H1 (cell line): ENCODE data around the gene LGR4. TPM values are rescaled to one million over a fixed set of nuclear protein-coding genes. Genes with fewer than 3 reads are reported as not detected.

ENCODE experiments used
- CTCF ChIA-PET: fragments of 300-600 bp; sonication (Branson Sonifier 250); formaldehyde crosslinking; loops from one replicate; lab custom pipeline; 2021; ENCODE audit not compliant: partially characterized antibody; lab: Charles Lee
- POLR2A ChIA-PET: fragments of 300-600 bp; sonication (Branson Sonifier 250); formaldehyde crosslinking; loops from one replicate; lab custom pipeline; 2021; ENCODE audit warnings: inconsistent platforms; ENCODE audit not compliant: partially characterized antibody; lab: Charles Lee
- DNase-seq, 2 experiments: peaks; one replicate each; pipeline versions ENCODE4 v3.0.0 to v3.0.0-alpha.2; 2010 to 2022; ENCODE audit warnings: low spot score in 2 of 2, low read depth in 1 of 2, mixed read lengths in 1 of 2
- FAIRE-seq: peaks from 2 replicates; lab custom pipeline; 2011; peaks lifted over from hg19 to GRCh38; lab: Jason Lieb, UNC
- H2AFZ ChIP-seq: 2 replicates; pipeline ENCODE4 v1.8.1; 2012; ENCODE audit warnings: low read length, inconsistent platforms
- H2AK5ac ChIP-seq: 2 replicates; pipeline ENCODE4 v1.6.1; 2013; ENCODE audit warnings: low read depth, low read length
- H2BK120ac ChIP-seq: replicated peaks from 2 replicates; pipeline ENCODE3; 2013; ENCODE audit warnings: low read depth, low read length, inconsistent platforms
- H2BK12ac ChIP-seq: 2 replicates; pipeline ENCODE4 v1.6.1; 2013; ENCODE audit warnings: low read depth, low read length
- H2BK15ac ChIP-seq: 2 replicates; pipeline ENCODE4 v1.6.1; 2013; ENCODE audit warnings: low read length
- H2BK20ac ChIP-seq: 2 replicates; pipeline ENCODE4 v1.6.1; 2013; ENCODE audit warnings: low read length
- H2BK5ac ChIP-seq: 2 replicates; pipeline ENCODE4 v1.6.1; 2013; ENCODE audit warnings: low read depth, low read length
- H3K14ac ChIP-seq: 2 replicates; pipeline ENCODE4 v1.6.1; 2013; ENCODE audit warnings: inconsistent platforms; ENCODE audit not compliant: insufficient read length
- H3K18ac ChIP-seq: 2 replicates; pipeline ENCODE4 v1.6.1; 2013; ENCODE audit warnings: low read length; ENCODE audit errors: extremely low read depth
- H3K23ac ChIP-seq: 2 replicates; pipeline ENCODE4 v1.6.1; 2013; ENCODE audit warnings: inconsistent platforms; ENCODE audit not compliant: insufficient read length
- H3K23me2 ChIP-seq: 2 replicates; pipeline ENCODE4 v1.6.1; 2013; ENCODE audit warnings: low read depth, low read length
- H3K27ac ChIP-seq: 2 replicates; pipeline ENCODE4 v1.6.1; 2011; ENCODE audit warnings: low read depth, low read length, inconsistent platforms
- H3K27me3 ChIP-seq, 4 experiments: replicated peaks in 1 of 4; 1 replicate in 1 of 4; 2 replicates in 3 of 4; pipeline versions ENCODE4 v1.6.1 to v1.8.1; 2011 to 2013; ENCODE audit warnings: low read length in 3 of 4, mild to moderate bottlenecking in 3 of 4, inconsistent platforms in 2 of 4, mixed read lengths in 2 of 4, moderate library complexity in 1 of 4; ENCODE audit not compliant: control insufficient read depth in 3 of 4, insufficient read depth in 3 of 4; ENCODE audit errors: extremely low read depth in 1 of 4
- H3K36me3 ChIP-seq, 4 experiments: 2 replicates each; pipeline versions ENCODE4 v1.6.1 to v1.8.1; 2011 to 2013; ENCODE audit warnings: mild to moderate bottlenecking in 4 of 4, low read length in 3 of 4, moderate library complexity in 2 of 4, control low read depth in 1 of 4, inconsistent platforms in 1 of 4; ENCODE audit not compliant: insufficient read depth in 4 of 4, control insufficient read depth in 2 of 4
- H3K4ac ChIP-seq: replicated peaks from 2 replicates; pipeline ENCODE3; 2013; ENCODE audit warnings: low read length, low read depth, mixed read lengths, inconsistent platforms; ENCODE audit not compliant: insufficient read length
- H3K4me1 ChIP-seq, 4 experiments: replicated peaks in 1 of 4; 1 replicate in 1 of 4; 2 replicates in 3 of 4; pipeline versions ENCODE4 v1.6.1 to v1.8.1; 2011 to 2013; ENCODE audit warnings: low read length in 3 of 4, inconsistent platforms in 2 of 4, mixed read lengths in 1 of 4; ENCODE audit not compliant: insufficient read depth in 4 of 4, control insufficient read depth in 3 of 4
- H3K4me2 ChIP-seq, 2 experiments: 2 replicates each; pipeline versions ENCODE4 v1.6.1 to v1.8.1; 2011 to 2013; ENCODE audit warnings: low read depth in 2 of 2, low read length in 2 of 2, control low read depth in 1 of 2, inconsistent platforms in 1 of 2, mild to moderate bottlenecking in 1 of 2; ENCODE audit not compliant: insufficient read depth in 1 of 2
- H3K4me3 ChIP-seq, 4 experiments: fragments of 200-600, 300-600 bp in 1 of 4; sonication (generic), shearing (Covaris generic), sonication (Bioruptor Twin) in 1 of 4; 2 replicates each; pipeline versions ENCODE4 v1.5.1 to v1.8.1; 2011 to 2016; ENCODE audit warnings: low read length in 4 of 4, low read depth in 3 of 4, control low read depth in 2 of 4, inconsistent platforms in 2 of 4, mild to moderate bottlenecking in 2 of 4, mixed read lengths in 1 of 4, moderate library complexity in 1 of 4; ENCODE audit not compliant: insufficient read depth in 2 of 4; ENCODE audit errors: extremely low read depth in 1 of 4
- H3K56ac ChIP-seq: replicated peaks from 2 replicates; pipeline ENCODE3; 2013; ENCODE audit warnings: low read depth, mild to moderate bottlenecking, mixed read lengths, low read length, inconsistent platforms; ENCODE audit not compliant: insufficient read length
- H3K79me1 ChIP-seq: 2 replicates; pipeline ENCODE4 v1.6.1; 2013; ENCODE audit warnings: low read depth, low read length, control low read depth
- H3K79me2 ChIP-seq, 2 experiments: 2 replicates each; pipeline versions ENCODE4 v1.6.1 to v1.8.1; 2012 to 2013; ENCODE audit warnings: low read length in 2 of 2, mild to moderate bottlenecking in 2 of 2, inconsistent platforms in 1 of 2; ENCODE audit not compliant: insufficient read depth in 2 of 2, control insufficient read depth in 1 of 2
- H3K9ac ChIP-seq, 4 experiments: replicated peaks in 1 of 4; 1 replicate in 1 of 4; 2 replicates in 3 of 4; pipeline versions ENCODE4 v1.6.1 to v1.8.1; 2011 to 2013; ENCODE audit warnings: low read depth in 3 of 4, low read length in 3 of 4, control low read depth in 2 of 4, mild to moderate bottlenecking in 2 of 4, moderate library complexity in 2 of 4, inconsistent platforms in 1 of 4; ENCODE audit errors: extremely low read depth in 1 of 4
- H3K9me3 ChIP-seq, 2 experiments: 2 replicates each; pipeline versions ENCODE4 v1.6.1 to v1.8.1; 2012 to 2013; ENCODE audit warnings: mild to moderate bottlenecking in 2 of 2, moderate library complexity in 2 of 2, control low read depth in 1 of 2, inconsistent platforms in 1 of 2, low read depth in 1 of 2, low read length in 1 of 2, mixed read lengths in 1 of 2; ENCODE audit not compliant: insufficient read depth in 2 of 2
- H4K20me1 ChIP-seq, 2 experiments: replicated peaks in 1 of 2; 2 replicates each; pipeline versions ENCODE3 to v1.8.1; 2011 to 2013; ENCODE audit warnings: inconsistent platforms in 2 of 2, low read length in 2 of 2, mild to moderate bottlenecking in 1 of 2; ENCODE audit not compliant: insufficient read depth in 2 of 2, control insufficient read depth in 1 of 2
- H4K5ac ChIP-seq: 2 replicates; pipeline ENCODE4 v1.6.1; 2013; ENCODE audit warnings: low read length, low read depth, mixed read lengths, inconsistent platforms; ENCODE audit not compliant: insufficient read length
- H4K8ac ChIP-seq: 2 replicates; pipeline ENCODE4 v1.8.0; 2013; ENCODE audit warnings: mild to moderate bottlenecking, moderate library complexity, low read length, inconsistent platforms; ENCODE audit not compliant: insufficient read depth; ENCODE audit errors: extremely low read depth
- H4K91ac ChIP-seq: replicated peaks from 2 replicates; pipeline ENCODE3; 2013; ENCODE audit warnings: low read length, mixed read lengths, inconsistent platforms; ENCODE audit not compliant: insufficient read length
- ASH2L ChIP-seq: fragments of 200-600, 300-600 bp; sonication (generic); IDR thresholded peaks from one replicate; pipeline ENCODE4 v1.7.1; 2017; ENCODE audit warnings: low read length
- BCL11A ChIP-seq, 2 experiments: IDR thresholded peaks; one replicate each; pipeline ENCODE4 v1.6.1; 2011; ENCODE audit warnings: low read depth in 2 of 2, low read length in 2 of 2, mild to moderate bottlenecking in 2 of 2
- EP300 ChIP-seq, 2 experiments: IDR thresholded peaks; 1 replicate in 1 of 2; 2 replicates in 1 of 2; pipeline ENCODE4 v1.6.1; 2011 to 2012; ENCODE audit warnings: low read depth in 2 of 2, low read length in 2 of 2, mild to moderate bottlenecking in 2 of 2, borderline replicate concordance in 1 of 2, inconsistent platforms in 1 of 2, moderate library complexity in 1 of 2
- HDAC6 ChIP-seq: IDR thresholded peaks from one replicate; pipeline ENCODE4 v1.7.1; 2012; ENCODE audit warnings: low read depth, mild to moderate bottlenecking, inconsistent platforms, low read length, moderate library complexity
- JUND ChIP-seq: IDR thresholded peaks from 2 replicates; pipeline ENCODE4 v1.6.1; 2011; ENCODE audit warnings: mild to moderate bottlenecking, improper control_type of control experiment, low read length
- MAFK ChIP-seq: IDR thresholded peaks from 2 replicates; pipeline ENCODE4 v1.6.1; 2012; ENCODE audit warnings: low read depth, mild to moderate bottlenecking, improper control_type of control experiment, low read length
- NRF1 ChIP-seq: IDR thresholded peaks from 2 replicates; pipeline ENCODE4 v1.6.1; 2011; ENCODE audit warnings: mild to moderate bottlenecking, low read depth, low read length, improper control_type of control experiment
- SIRT6 ChIP-seq: IDR thresholded peaks from one replicate; pipeline ENCODE4 v1.7.1; 2012; ENCODE audit warnings: low read length, inconsistent platforms
- WGBS, 2 experiments: shearing (Covaris generic) in 1 of 2; methylation state at CpG; one replicate each; pipeline versions ENCODE4 v1.1.6 to v1.1.7; 2013 to 2015; ENCODE audit warnings: low lambda C conversion rate in 2 of 2, mixed read lengths in 2 of 2, inconsistent platforms in 1 of 2, low coverage in 1 of 2, missing lambda C conversion rate in 1 of 2; ENCODE audit not compliant: insufficient replicate concordance in 2 of 2, insufficient coverage in 1 of 2, insufficient read length in 1 of 2; ENCODE audit errors: extremely low coverage in 1 of 2, missing lambda C conversion rate in 1 of 2; 5-methylcytosine and 5-hydroxymethylcytosine counted together
- polyA plus RNA-seq, 7 experiments: library from polyadenylated mRNA; depleted of rRNA in 3 of 7; stranded (reverse) in 5 of 7; unstranded in 2 of 7; fragments of >200 nt in 5 of 7; fragments of 200-250 nt in 2 of 7; gene quantifications; 1 replicate in 5 of 7; 2 replicates in 1 of 7; 4 replicates in 1 of 7; pipeline versions ENCODE4 v1.2.1 to v1.2.3, GENCODE V29; 2011 to 2013; ENCODE audit warnings: missing spikeins in 2 of 7, mixed read lengths in 2 of 7
- total RNA-seq: library from RNA; stranded (reverse); fragmentation: NEBNext Ultra II Directional; extraction: Animal tissue kit (Norgen Biotek cat#: 25700); gene quantifications from 2 replicates; pipeline ENCODE4 v1.2.1, GENCODE V29; 2021

Gene LGR4
- total and polyA plus RNA-seq, 2 of the 8 experiments (the other 6 are each of a cell fraction or from before 2014, with no cell fraction given), result 26.6 to 61.7 TPM

- Histone ChIP-seq H2BK5ac (no peak overlapping the region), H2AFZ (no peak overlapping the region), H2BK12ac (no peak overlapping the region), H2BK15ac (no peak overlapping the region), H3K4me3 (no peak overlapping the region), H3K4me1 (no peaks in the 10 kb centered on the region), H2BK120ac (no peak overlapping the region), H3K9ac (no peak overlapping the region), H3K18ac (no peak overlapping the region), H4K20me1 (no peaks in the 10 kb centered on the region), H3K4me2 (no peak overlapping the region), H3K56ac (no peak overlapping the region), H3K9me3 (no peaks in the 10 kb centered on the region), H3K79me1 (no peaks in the 10 kb centered on the region), H3K4ac (no peak overlapping the region), H3K36me3 (no peaks in the 10 kb centered on the region), H4K91ac (no peak overlapping the region), H3K27ac (no peak overlapping the region), H4K5ac (no peak overlapping the region), H3K79me2 (no peaks in the 10 kb centered on the region), H3K23ac (no peak overlapping the region), H2BK20ac (no peak overlapping the region), H2AK5ac (no peak overlapping the region), H3K27me3 (no peaks in the 10 kb centered on the region), H3K14ac (no peak overlapping the region), H4K8ac (no peak overlapping the region), H3K23me2 (no peaks in the 10 kb centered on the region)
- WGBS, 2 experiments, result 83% methylated on average over 4 of the region's 4 CpGs; no CpG with 5 or more reads in 1 of the 2 experiments
- ChIA-PET CTCF (interaction anchor here (1.7 kb wide), 1 partner anchor 9 kb away, joined by 6 read pairs; no protein-coding TSS in a partner anchor), POLR2A (no interaction called here)
- DNase-seq (no peak), FAIRE-seq (peak; percentile 13)
- TF ChIP-seq ASH2L (no peak), EP300 (IDR thresholded peaks at IDR 0.05; ENCODE audit: borderline replicate concordance in 1 of 2, low read depth in 2 of 2, low read length in 2 of 2) (no peak), HDAC6 (no peak), JUND (no peak), NRF1 (no peak), MAFK (no peak), BCL11A (IDR thresholded peaks at IDR 0.05; ENCODE audit: low read depth in 2 of 2, low read length in 2 of 2) (no peak), SIRT6 (no peak)
These were observed 42.0 kb upstream of the LGR4 start for GRCh38 chr11:27514558-27514957.
